ENCODE results near the gene ATP5F1C.
"Not testable (repeated sequence)": the region's sequence is repeated elsewhere in the genome, so short reads cannot be mapped to it uniquely, and the experiment has no call there.

DNA sequence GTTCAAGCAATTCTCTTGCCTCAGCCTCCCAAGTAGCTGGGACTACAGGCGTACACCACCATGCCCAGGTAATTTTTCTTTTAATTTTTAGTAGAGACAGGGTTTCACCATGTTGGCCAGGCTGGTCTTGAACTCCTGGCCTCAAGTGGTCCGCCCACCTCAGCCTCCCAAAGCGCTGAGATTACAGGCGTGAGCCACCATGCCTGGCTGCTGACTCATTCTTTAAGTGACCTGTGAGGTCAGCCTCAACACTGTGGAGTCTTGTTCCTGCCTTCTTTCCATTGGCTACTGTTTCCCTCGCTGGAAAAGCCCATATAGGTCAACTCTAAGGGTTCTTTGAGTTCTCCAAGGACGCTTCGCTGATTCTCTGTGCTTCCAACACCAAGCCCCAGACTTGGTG is 39.3 kb upstream of the ATP5F1C start:
- TF ChIP-seq, protein P1, sequence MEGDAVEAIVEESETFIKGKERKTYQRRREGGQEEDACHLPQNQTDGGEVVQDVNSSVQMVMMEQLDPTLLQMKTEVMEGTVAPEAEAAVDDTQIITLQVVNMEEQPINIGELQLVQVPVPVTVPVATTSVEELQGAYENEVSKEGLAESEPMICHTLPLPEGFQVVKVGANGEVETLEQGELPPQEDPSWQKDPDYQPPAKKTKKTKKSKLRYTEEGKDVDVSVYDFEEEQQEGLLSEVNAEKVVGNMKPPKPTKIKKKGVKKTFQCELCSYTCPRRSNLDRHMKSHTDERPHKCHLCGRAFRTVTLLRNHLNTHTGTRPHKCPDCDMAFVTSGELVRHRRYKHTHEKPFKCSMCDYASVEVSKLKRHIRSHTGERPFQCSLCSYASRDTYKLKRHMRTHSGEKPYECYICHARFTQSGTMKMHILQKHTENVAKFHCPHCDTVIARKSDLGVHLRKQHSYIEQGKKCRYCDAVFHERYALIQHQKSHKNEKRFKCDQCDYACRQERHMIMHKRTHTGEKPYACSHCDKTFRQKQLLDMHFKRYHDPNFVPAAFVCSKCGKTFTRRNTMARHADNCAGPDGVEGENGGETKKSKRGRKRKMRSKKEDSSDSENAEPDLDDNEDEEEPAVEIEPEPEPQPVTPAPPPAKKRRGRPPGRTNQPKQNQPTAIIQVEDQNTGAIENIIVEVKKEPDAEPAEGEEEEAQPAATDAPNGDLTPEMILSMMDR (IDR thresholded peaks at IDR 0.05), result not testable (repeated sequence)
- not testable (repeated sequence) for TF ChIP-seq EP300 (IDR thresholded peaks at IDR 0.05)
